Neural cell (in vitro differentiated cells): ENCODE data around the gene MYRIP. TPM values are rescaled to one million over a fixed set of nuclear protein-coding genes. Genes with fewer than 3 reads are reported as not detected.

ENCODE experiments used
- H2AFZ ChIP-seq: fragments of 200-600, 300-800 bp; sonication (generic), shearing (Covaris generic); 2 replicates; pipeline ENCODE4 v1.6.0; 2014; ENCODE audit warnings: low read depth, mild to moderate bottlenecking, antibody characterized with exemption, low read length, moderate library complexity
- H3F3A ChIP-seq: fragments of 200-600 bp; shearing (Covaris generic); 2 replicates; pipeline ENCODE4 v1.6.1; 2016; ENCODE audit warnings: mild to moderate bottlenecking, moderate library complexity, mixed read lengths, antibody characterized with exemption, low read length; ENCODE audit not compliant: insufficient read depth, poor library complexity, severe bottlenecking
- H3K27ac ChIP-seq: fragments of 200-600, 300-800 bp; sonication (generic), shearing (Covaris generic); 2 replicates; pipeline ENCODE4 v1.5.1; 2014; ENCODE audit warnings: mild to moderate bottlenecking, low read length, moderate library complexity
- H3K27me3 ChIP-seq: fragments of 300-800, 200-600 bp; sonication (generic), shearing (Covaris generic); 2 replicates; pipeline ENCODE4 v1.6.0; 2014; ENCODE audit warnings: mild to moderate bottlenecking, low read depth, low read length, moderate library complexity; ENCODE audit not compliant: insufficient read depth
- H3K36me3 ChIP-seq: fragments of 300-800, 200-600 bp; sonication (generic), shearing (Covaris generic); 2 replicates; pipeline ENCODE4 v1.5.1; 2014; ENCODE audit warnings: mild to moderate bottlenecking, antibody characterized with exemption, low read length, moderate library complexity; ENCODE audit not compliant: insufficient read depth
- H3K4me2 ChIP-seq: fragments of 300-800, 200-600 bp; sonication (generic), shearing (Covaris generic); 2 replicates; pipeline ENCODE4 v1.6.0; 2014; ENCODE audit warnings: mild to moderate bottlenecking, low read length
- H3K4me3 ChIP-seq: fragments of 300-800, 200-600 bp; sonication (generic), shearing (Covaris generic); 2 replicates; pipeline ENCODE4 v1.5.1; 2014; ENCODE audit warnings: mild to moderate bottlenecking, low read length, moderate library complexity
- H3K79me2 ChIP-seq: fragments of 200-600 bp; shearing (Covaris generic); replicated peaks from 2 replicates; pipeline ENCODE4 v1.6.0; 2014; ENCODE audit warnings: mild to moderate bottlenecking, low read length, moderate library complexity; ENCODE audit not compliant: insufficient read depth
- H3K9ac ChIP-seq: fragments of 300-800, 200-600 bp; sonication (generic), shearing (Covaris generic); 2 replicates; pipeline ENCODE4 v1.6.1; 2016; ENCODE audit warnings: mild to moderate bottlenecking, low read length, mixed read lengths
- H3K9me2 ChIP-seq: fragments of 200-600 bp; shearing (Covaris generic); 2 replicates; pipeline ENCODE4 v1.6.1; 2016; ENCODE audit warnings: mild to moderate bottlenecking, low read length, mixed read lengths; ENCODE audit not compliant: insufficient read depth
- H3K9me3 ChIP-seq: fragments of 200-600, 300-800 bp; sonication (generic), shearing (Covaris generic); 2 replicates; pipeline ENCODE4 v1.6.1; 2016; ENCODE audit warnings: mild to moderate bottlenecking, mixed run types, low read length, moderate library complexity, mixed read lengths
- H4K20me1 ChIP-seq: fragments of 200-600 bp; shearing (Covaris generic); 2 replicates; pipeline ENCODE4 v1.6.1; 2016; ENCODE audit warnings: mild to moderate bottlenecking, mixed run types; ENCODE audit not compliant: insufficient read depth
- EP300 ChIP-seq: fragments of 450-650 bp; conservative IDR thresholded peaks from 2 replicates; pipeline ENCODE4 v1.6.1; 2014; ENCODE audit warnings: antibody characterized with exemption, mild to moderate bottlenecking, moderate library complexity; ENCODE audit not compliant: poor library complexity, severe bottlenecking
- EZH2 ChIP-seq: fragments of 200-600, 300-800 bp; shearing (Covaris generic), sonication (generic); IDR thresholded peaks from 2 replicates; pipeline ENCODE4 v1.6.1; 2014; ENCODE audit warnings: antibody characterized with exemption, low read length, borderline replicate concordance, mild to moderate bottlenecking; ENCODE audit not compliant: insufficient read depth, poor library complexity, severe bottlenecking
- MXI1 ChIP-seq: fragments of 450-650 bp; conservative IDR thresholded peaks from 2 replicates; pipeline ENCODE4 v1.6.1; 2014; ENCODE audit warnings: antibody characterized with exemption, mild to moderate bottlenecking; ENCODE audit not compliant: poor library complexity, severe bottlenecking
- POLR2AphosphoS5 ChIP-seq: IDR thresholded peaks from 2 replicates; pipeline ENCODE4 v1.6.1; 2012
- RAD21 ChIP-seq: fragments of 450-650 bp; conservative IDR thresholded peaks from 2 replicates; pipeline ENCODE4 v1.6.1; 2014; ENCODE audit warnings: antibody characterized with exemption, mild to moderate bottlenecking, moderate library complexity
- SMC3 ChIP-seq: fragments of 450-650 bp; conservative IDR thresholded peaks from 2 replicates; pipeline ENCODE4 v1.6.1; 2014; ENCODE audit warnings: antibody characterized with exemption, mild to moderate bottlenecking, moderate library complexity; ENCODE audit not compliant: poor library complexity
- TAF1 ChIP-seq: IDR thresholded peaks from 2 replicates; pipeline ENCODE4 v1.6.1; 2012; ENCODE audit warnings: low read depth
- polyA plus RNA-seq: library from polyadenylated mRNA; depleted of rRNA; stranded (reverse); fragments of >200 nt; gene quantifications from 2 replicates; pipeline ENCODE4 v1.2.3, GENCODE V29; 2014
- TF ChIP-seq, protein P1 (sequence below): IDR thresholded peaks from 2 replicates; pipeline ENCODE4 v1.6.1; 2012; ENCODE audit warnings: borderline replicate concordance
- TF ChIP-seq, protein P2 (sequence below): fragments of 450-650 bp; IDR thresholded peaks from 2 replicates; pipeline ENCODE4 v1.5.1; 2014; ENCODE audit warnings: antibody characterized with exemption, mild to moderate bottlenecking, moderate library complexity; ENCODE audit not compliant: poor library complexity, severe bottlenecking

The MYRIP gene
- polyA plus RNA-seq, 1 donor from 2014 or later: 0.76 TPM

GRCh38 chr3:40292637-40293349 is 483.4 kb downstream of the MYRIP start:
- Histone ChIP-seq H3K9me3 (no peaks in the 10 kb centered on the region), H3K9ac (peak overlapping the region; percentile 27), H3K9me2 (no peaks in the 10 kb centered on the region), H3K27ac (peak overlapping the region; percentile 42), H4K20me1 (no peaks in the 10 kb centered on the region), H3K4me2 (peak overlapping the region; percentile 13), H2AFZ (no peak overlapping the region), H3K27me3 (no peaks in the 10 kb centered on the region), H3F3A (no peaks in the 10 kb centered on the region), H3K36me3 (no peaks in the 10 kb centered on the region), H3K79me2 (no peaks in the 10 kb centered on the region), H3K4me3 (peak overlapping the region; percentile 2)
- TF ChIP-seq EZH2: no peak
- TF ChIP-seq RAD21: peak; percentile 23
- TF ChIP-seq, protein P1, sequence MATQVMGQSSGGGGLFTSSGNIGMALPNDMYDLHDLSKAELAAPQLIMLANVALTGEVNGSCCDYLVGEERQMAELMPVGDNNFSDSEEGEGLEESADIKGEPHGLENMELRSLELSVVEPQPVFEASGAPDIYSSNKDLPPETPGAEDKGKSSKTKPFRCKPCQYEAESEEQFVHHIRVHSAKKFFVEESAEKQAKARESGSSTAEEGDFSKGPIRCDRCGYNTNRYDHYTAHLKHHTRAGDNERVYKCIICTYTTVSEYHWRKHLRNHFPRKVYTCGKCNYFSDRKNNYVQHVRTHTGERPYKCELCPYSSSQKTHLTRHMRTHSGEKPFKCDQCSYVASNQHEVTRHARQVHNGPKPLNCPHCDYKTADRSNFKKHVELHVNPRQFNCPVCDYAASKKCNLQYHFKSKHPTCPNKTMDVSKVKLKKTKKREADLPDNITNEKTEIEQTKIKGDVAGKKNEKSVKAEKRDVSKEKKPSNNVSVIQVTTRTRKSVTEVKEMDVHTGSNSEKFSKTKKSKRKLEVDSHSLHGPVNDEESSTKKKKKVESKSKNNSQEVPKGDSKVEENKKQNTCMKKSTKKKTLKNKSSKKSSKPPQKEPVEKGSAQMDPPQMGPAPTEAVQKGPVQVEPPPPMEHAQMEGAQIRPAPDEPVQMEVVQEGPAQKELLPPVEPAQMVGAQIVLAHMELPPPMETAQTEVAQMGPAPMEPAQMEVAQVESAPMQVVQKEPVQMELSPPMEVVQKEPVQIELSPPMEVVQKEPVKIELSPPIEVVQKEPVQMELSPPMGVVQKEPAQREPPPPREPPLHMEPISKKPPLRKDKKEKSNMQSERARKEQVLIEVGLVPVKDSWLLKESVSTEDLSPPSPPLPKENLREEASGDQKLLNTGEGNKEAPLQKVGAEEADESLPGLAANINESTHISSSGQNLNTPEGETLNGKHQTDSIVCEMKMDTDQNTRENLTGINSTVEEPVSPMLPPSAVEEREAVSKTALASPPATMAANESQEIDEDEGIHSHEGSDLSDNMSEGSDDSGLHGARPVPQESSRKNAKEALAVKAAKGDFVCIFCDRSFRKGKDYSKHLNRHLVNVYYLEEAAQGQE: no peak
- TF ChIP-seq MXI1: no peak
- TF ChIP-seq TAF1: no peak
- TF ChIP-seq POLR2AphosphoS5: peak; percentile 82
- peak; percentile 98 for TF ChIP-seq EP300
- TF ChIP-seq, protein P2, sequence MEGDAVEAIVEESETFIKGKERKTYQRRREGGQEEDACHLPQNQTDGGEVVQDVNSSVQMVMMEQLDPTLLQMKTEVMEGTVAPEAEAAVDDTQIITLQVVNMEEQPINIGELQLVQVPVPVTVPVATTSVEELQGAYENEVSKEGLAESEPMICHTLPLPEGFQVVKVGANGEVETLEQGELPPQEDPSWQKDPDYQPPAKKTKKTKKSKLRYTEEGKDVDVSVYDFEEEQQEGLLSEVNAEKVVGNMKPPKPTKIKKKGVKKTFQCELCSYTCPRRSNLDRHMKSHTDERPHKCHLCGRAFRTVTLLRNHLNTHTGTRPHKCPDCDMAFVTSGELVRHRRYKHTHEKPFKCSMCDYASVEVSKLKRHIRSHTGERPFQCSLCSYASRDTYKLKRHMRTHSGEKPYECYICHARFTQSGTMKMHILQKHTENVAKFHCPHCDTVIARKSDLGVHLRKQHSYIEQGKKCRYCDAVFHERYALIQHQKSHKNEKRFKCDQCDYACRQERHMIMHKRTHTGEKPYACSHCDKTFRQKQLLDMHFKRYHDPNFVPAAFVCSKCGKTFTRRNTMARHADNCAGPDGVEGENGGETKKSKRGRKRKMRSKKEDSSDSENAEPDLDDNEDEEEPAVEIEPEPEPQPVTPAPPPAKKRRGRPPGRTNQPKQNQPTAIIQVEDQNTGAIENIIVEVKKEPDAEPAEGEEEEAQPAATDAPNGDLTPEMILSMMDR: no peak
- TF ChIP-seq SMC3: no peak

GRCh38 chr3:40294434-40294833 is 485.0 kb downstream of the MYRIP start:
- no peaks in the 10 kb centered on the region for H3K36me3 ChIP-seq
- no peaks in the 10 kb centered on the region for H4K20me1 ChIP-seq
- H3K4me2 ChIP-seq: no peak overlapping the region
- H3K79me2 ChIP-seq: no peaks in the 10 kb centered on the region
- no peaks in the 10 kb centered on the region for H3K27me3 ChIP-seq
- H3F3A ChIP-seq: no peaks in the 10 kb centered on the region
- no peaks in the 10 kb centered on the region for H3K9me3 ChIP-seq
- H3K9ac ChIP-seq: no peak overlapping the region
- no peak for TF ChIP-seq EZH2
- TF ChIP-seq EP300: no peak
- TF ChIP-seq, protein P1: no peak
- TF ChIP-seq MXI1: no peak
- TF ChIP-seq TAF1: no peak
- TF ChIP-seq POLR2AphosphoS5: no peak
- TF ChIP-seq, protein P2: no peak
- TF ChIP-seq SMC3: no peak
- no peak for TF ChIP-seq RAD21
- no peak overlapping the region for H3K4me3 ChIP-seq
- no peak overlapping the region for H2AFZ ChIP-seq
- no peaks in the 10 kb centered on the region for H3K9me2 ChIP-seq
- no peak overlapping the region for H3K27ac ChIP-seq
